SK-N-SH treated with all-trans-retinoic acid at 6 μM for 48 hours (cell line): ENCODE measurements around the gene ATL2.
A peak's percentile ranks its signal among the peaks of the same experiment; 100 is the strongest.

Source experiments
- ATAC-seq: fragments of 200-7000 bp; cut with Tn5 transposase; 3 replicates; pipeline ENCODE4 v1.9.1; 2020; ENCODE audit warnings: mild to moderate bottlenecking, moderate library complexity
- ARNTL ChIP-seq: fragments of 450-650 bp; formaldehyde crosslinking; IDR thresholded peaks from 2 replicates; pipeline ENCODE4 v1.5.0; 2020; ENCODE audit warnings: low read depth, mild to moderate bottlenecking, moderate library complexity, borderline replicate concordance
- BACH2 ChIP-seq: fragments of 250-450 bp; sonication (Bioruptor Pico); IDR thresholded peaks from 2 replicates; pipeline ENCODE4 v1.9.0; 2021; ENCODE audit warnings: mild to moderate bottlenecking, borderline replicate concordance
- CSDC2 ChIP-seq: fragments of 250-450 bp; sonication (Bioruptor Pico); IDR thresholded peaks from 2 replicates; pipeline ENCODE4 v1.5.0; 2020; ENCODE audit warnings: mild to moderate bottlenecking, moderate library complexity
- ESRRG ChIP-seq: fragments of 250-450 bp; sonication (Bioruptor Pico); IDR thresholded peaks from 2 replicates; pipeline ENCODE4 v1.6.1; 2021; ENCODE audit warnings: mild to moderate bottlenecking
- GLIS3 ChIP-seq: fragments of 250-450 bp; sonication (Bioruptor Pico); IDR thresholded peaks from 2 replicates; pipeline ENCODE4 v1.5.0; 2020; ENCODE audit warnings: mild to moderate bottlenecking, moderate library complexity
- ISL1 ChIP-seq: fragments of 250-450 bp; sonication (Bioruptor Pico); IDR thresholded peaks from 2 replicates; pipeline ENCODE4 v2.1.2; 2022; ENCODE audit warnings: mild to moderate bottlenecking, moderate library complexity
- OSR1 ChIP-seq: fragments of 250-450 bp; sonication (Bioruptor Pico); IDR thresholded peaks from 2 replicates; pipeline ENCODE4 v1.8.0; 2022; ENCODE audit warnings: moderate library complexity, mild to moderate bottlenecking, inconsistent platforms
- PATZ1 ChIP-seq: fragments of 250-450 bp; sonication (Bioruptor Pico); IDR thresholded peaks from 2 replicates; pipeline ENCODE4 v1.8.0; 2020; ENCODE audit warnings: mild to moderate bottlenecking, moderate library complexity, borderline replicate concordance
- POU6F1 ChIP-seq: fragments of 250-450 bp; sonication (Bioruptor Pico); IDR thresholded peaks from 2 replicates; pipeline ENCODE4 v1.8.0; 2021; ENCODE audit warnings: low read depth, mild to moderate bottlenecking, moderate library complexity, borderline replicate concordance
- PPARA ChIP-seq: fragments of 250-450 bp; sonication (Bioruptor Pico); IDR thresholded peaks from 2 replicates; pipeline ENCODE4 v1.5.0; 2020; ENCODE audit warnings: mild to moderate bottlenecking, borderline replicate concordance
- RARB ChIP-seq: fragments of 250-450 bp; sonication (Bioruptor Pico); IDR thresholded peaks from 2 replicates; pipeline ENCODE4 v1.8.0; 2021; ENCODE audit warnings: mild to moderate bottlenecking, moderate library complexity
- SNAI2 ChIP-seq: fragments of 250-450 bp; sonication (Bioruptor Pico); IDR thresholded peaks from 2 replicates; pipeline ENCODE4 v1.5.0; 2020; ENCODE audit warnings: mild to moderate bottlenecking, moderate library complexity
- TCF4 ChIP-seq: fragments of 250-450 bp; sonication (Bioruptor Pico); IDR thresholded peaks from 2 replicates; pipeline ENCODE4 v1.8.0; 2021; ENCODE audit warnings: mild to moderate bottlenecking, moderate library complexity, borderline replicate concordance
- TOX ChIP-seq: fragments of 250-450 bp; sonication (Bioruptor Pico); IDR thresholded peaks from 2 replicates; pipeline ENCODE4 v1.8.0; 2021; ENCODE audit warnings: mild to moderate bottlenecking, moderate library complexity, borderline replicate concordance
- ZC3H10 ChIP-seq: fragments of 250-450 bp; sonication (Bioruptor Pico); IDR thresholded peaks from 2 replicates; pipeline ENCODE4 v1.5.1; 2021; ENCODE audit warnings: mild to moderate bottlenecking, moderate library complexity
- ZFP3 ChIP-seq: fragments of 250-450 bp; sonication (Bioruptor Pico); IDR thresholded peaks from 2 replicates; pipeline ENCODE4 v1.5.0; 2020; ENCODE audit warnings: mild to moderate bottlenecking, moderate library complexity
- ZFP30 ChIP-seq: fragments of 450-650 bp; formaldehyde crosslinking; IDR thresholded peaks from 2 replicates; pipeline ENCODE4 v1.5.0; 2022; ENCODE audit warnings: mild to moderate bottlenecking, moderate library complexity
- ZNF565 ChIP-seq: fragments of 450-650 bp; formaldehyde crosslinking; conservative IDR thresholded peaks from 2 replicates; pipeline ENCODE4 v1.5.0; 2020; ENCODE audit warnings: low read depth, mild to moderate bottlenecking, moderate library complexity
- ZNF70 ChIP-seq: fragments of 450-650 bp; formaldehyde crosslinking; IDR thresholded peaks from 2 replicates; pipeline ENCODE4 v1.5.0; 2020; ENCODE audit warnings: mild to moderate bottlenecking, moderate library complexity
- ZNF8 ChIP-seq: fragments of 450-650 bp; formaldehyde crosslinking; IDR thresholded peaks from 2 replicates; pipeline ENCODE4 v1.5.0; 2020; ENCODE audit warnings: mild to moderate bottlenecking, moderate library complexity
- TF ChIP-seq, protein P1 (sequence below): fragments of 250-450 bp; sonication (Bioruptor Pico); IDR thresholded peaks from 2 replicates; pipeline ENCODE4 v1.5.0; 2020; ENCODE audit warnings: mild to moderate bottlenecking, moderate library complexity
- TF ChIP-seq, protein P2 (sequence below): fragments of 250-450 bp; sonication (Bioruptor Pico); IDR thresholded peaks from 2 replicates; pipeline ENCODE4 v1.5.1; 2021; ENCODE audit warnings: mild to moderate bottlenecking, moderate library complexity
- TF ChIP-seq, protein P3 (sequence below): fragments of 250-450 bp; sonication (Bioruptor Pico); IDR thresholded peaks from 2 replicates; pipeline ENCODE4 v1.5.1; 2020; ENCODE audit warnings: low read depth, mild to moderate bottlenecking, moderate library complexity

Gene ATL2

GRCh38 chr2:38377050-38377828 lies at the start of gene ATL2:
Gene ATL2, minus strand, starts transcription at chr2:38377273. Its CDS starts 13 bp downstream, at chr2:38377260.
- TF ChIP-seq, protein P1, sequence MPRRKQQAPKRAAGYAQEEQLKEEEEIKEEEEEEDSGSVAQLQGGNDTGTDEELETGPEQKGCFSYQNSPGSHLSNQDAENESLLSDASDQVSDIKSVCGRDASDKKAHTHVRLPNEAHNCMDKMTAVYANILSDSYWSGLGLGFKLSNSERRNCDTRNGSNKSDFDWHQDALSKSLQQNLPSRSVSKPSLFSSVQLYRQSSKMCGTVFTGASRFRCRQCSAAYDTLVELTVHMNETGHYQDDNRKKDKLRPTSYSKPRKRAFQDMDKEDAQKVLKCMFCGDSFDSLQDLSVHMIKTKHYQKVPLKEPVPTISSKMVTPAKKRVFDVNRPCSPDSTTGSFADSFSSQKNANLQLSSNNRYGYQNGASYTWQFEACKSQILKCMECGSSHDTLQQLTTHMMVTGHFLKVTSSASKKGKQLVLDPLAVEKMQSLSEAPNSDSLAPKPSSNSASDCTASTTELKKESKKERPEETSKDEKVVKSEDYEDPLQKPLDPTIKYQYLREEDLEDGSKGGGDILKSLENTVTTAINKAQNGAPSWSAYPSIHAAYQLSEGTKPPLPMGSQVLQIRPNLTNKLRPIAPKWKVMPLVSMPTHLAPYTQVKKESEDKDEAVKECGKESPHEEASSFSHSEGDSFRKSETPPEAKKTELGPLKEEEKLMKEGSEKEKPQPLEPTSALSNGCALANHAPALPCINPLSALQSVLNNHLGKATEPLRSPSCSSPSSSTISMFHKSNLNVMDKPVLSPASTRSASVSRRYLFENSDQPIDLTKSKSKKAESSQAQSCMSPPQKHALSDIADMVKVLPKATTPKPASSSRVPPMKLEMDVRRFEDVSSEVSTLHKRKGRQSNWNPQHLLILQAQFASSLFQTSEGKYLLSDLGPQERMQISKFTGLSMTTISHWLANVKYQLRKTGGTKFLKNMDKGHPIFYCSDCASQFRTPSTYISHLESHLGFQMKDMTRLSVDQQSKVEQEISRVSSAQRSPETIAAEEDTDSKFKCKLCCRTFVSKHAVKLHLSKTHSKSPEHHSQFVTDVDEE (CRISPR knock-in tag): no peak
- TF ChIP-seq ZNF70 (no peak), TOX (CRISPR knock-in tag) (no peak), TCF4 (no peak), PPARA (no peak), ESRRG (CRISPR knock-in tag) (peak; percentile 36; the same call in 1 of the 2 replicates), RARB (CRISPR knock-in tag) (no peak), CSDC2 (CRISPR knock-in tag) (no peak), ZNF8 (CRISPR knock-in tag) (no peak), GLIS3 (CRISPR knock-in tag) (0 out of 2 replicates have a peak, but pooled peaks have one; percentile 45), ISL1 (CRISPR knock-in tag) (no peak), BACH2 (CRISPR knock-in tag) (no peak), PATZ1 (peak; percentile 97), POU6F1 (no peak), ZFP30 (no peak), ZFP3 (CRISPR knock-in tag) (no peak), ARNTL (CRISPR knock-in tag) (no peak), OSR1 (CRISPR knock-in tag) (no peak), SNAI2 (CRISPR knock-in tag) (no peak), ZNF565 (CRISPR knock-in tag) (no peak), ZC3H10 (CRISPR knock-in tag) (no peak)
- TF ChIP-seq, protein P2, sequence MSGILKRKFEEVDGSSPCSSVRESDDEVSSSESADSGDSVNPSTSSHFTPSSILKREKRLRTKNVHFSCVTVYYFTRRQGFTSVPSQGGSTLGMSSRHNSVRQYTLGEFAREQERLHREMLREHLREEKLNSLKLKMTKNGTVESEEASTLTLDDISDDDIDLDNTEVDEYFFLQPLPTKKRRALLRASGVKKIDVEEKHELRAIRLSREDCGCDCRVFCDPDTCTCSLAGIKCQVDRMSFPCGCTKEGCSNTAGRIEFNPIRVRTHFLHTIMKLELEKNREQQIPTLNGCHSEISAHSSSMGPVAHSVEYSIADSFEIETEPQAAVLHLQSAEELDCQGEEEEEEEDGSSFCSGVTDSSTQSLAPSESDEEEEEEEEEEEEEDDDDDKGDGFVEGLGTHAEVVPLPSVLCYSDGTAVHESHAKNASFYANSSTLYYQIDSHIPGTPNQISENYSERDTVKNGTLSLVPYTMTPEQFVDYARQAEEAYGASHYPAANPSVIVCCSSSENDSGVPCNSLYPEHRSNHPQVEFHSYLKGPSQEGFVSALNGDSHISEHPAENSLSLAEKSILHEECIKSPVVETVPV (CRISPR knock-in tag): peak; percentile 72; the same call in 1 of the 2 replicates
- TF ChIP-seq, protein P3, sequence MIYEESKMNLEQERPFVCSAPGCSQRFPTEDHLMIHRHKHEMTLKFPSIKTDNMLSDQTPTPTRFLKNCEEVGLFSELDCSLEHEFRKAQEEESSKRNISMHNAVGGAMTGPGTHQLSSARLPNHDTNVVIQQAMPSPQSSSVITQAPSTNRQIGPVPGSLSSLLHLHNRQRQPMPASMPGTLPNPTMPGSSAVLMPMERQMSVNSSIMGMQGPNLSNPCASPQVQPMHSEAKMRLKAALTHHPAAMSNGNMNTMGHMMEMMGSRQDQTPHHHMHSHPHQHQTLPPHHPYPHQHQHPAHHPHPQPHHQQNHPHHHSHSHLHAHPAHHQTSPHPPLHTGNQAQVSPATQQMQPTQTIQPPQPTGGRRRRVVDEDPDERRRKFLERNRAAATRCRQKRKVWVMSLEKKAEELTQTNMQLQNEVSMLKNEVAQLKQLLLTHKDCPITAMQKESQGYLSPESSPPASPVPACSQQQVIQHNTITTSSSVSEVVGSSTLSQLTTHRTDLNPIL: no peak
- peak; percentile 88 for ATAC-seq

DNA sequence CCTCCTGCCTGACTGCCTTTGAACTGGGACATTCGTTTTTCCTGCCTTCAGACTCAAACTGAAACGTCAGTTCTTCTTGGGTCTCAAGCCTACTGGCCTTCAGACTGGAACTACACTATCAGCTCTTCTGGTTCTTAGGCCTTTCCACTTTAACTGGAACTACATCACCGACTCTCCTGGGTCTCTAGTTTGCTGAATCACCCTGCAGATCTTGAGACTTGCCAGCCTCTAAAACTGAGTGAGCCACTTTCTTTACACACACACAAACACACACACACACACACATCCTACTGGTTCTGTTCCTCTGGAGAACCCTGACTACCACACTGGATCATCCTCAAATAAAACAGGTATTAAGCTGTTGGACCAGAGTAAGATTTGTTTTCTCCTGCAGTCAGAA lies 46.7 kb upstream of the ATL2 start:
- no peak for ATAC-seq
- no peak for TF ChIP-seq ZNF8 (CRISPR knock-in tag)
- TF ChIP-seq TOX (CRISPR knock-in tag): no peak
- TF ChIP-seq CSDC2 (CRISPR knock-in tag): no peak
- TF ChIP-seq, all 23 proteins: peak for 0
